DMS 273 (cell line): ENCODE measurements around the gene PODXL2.

Experiments used
- DNase-seq: peaks from one replicate; lab custom pipeline; 2025; ENCODE audit not compliant: unreplicated experiment; lab: John Stamatoyannopoulos, UW

Gene PODXL2

GRCh38 chr3:127719369-127719768, 90.4 kb downstream of the PODXL2 start:
- no peak for DNase-seq

GRCh38 chr3:127720161-127720823, 91.3 kb downstream of the PODXL2 start:
- DNase-seq: no peak

DNA sequence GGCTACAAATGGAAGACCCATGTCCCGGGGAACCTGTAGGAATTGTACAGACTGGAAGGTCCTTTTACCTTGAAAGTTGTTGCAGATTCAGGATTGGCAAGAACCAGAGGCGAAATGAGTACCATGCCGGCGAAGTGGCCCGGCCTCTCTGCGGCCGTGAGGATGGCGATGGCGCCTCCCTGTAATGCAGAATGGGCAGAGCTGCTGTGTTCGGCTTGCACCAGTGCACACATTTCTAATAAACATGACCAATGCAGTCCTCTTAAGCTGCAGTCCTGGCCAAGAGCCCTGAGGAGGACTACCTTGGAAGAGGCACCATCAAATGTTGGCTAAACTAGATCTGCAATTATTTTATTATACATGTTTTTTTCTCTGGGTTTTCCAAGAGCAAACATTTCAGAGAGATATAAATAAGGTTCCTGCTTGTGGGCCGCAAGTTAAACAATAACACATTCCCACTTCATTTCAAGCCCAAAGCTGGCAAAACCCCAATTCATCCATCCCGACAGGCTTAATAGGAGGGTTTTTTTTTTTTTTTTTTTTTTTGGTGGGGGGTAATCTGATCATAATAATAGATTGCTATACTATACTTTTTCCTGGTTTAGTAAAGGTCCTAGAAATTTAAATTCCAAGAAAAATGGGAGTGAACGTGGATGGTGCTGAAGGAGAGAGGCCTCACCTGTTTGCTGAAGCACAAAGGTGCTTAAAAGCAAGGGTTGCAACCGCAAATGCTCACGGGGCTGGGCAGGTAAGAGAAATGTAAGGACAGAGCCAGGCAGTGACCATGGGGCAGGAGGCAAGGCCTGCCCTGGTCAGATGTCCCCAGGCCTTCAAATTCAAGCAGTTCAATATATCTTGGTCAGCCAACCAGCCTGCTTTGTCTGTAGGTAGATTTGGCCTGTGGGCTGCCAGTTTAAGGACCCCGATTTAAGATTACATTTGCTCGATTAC, 92.3 kb downstream of the PODXL2 start:
- no peak for DNase-seq

DNA sequence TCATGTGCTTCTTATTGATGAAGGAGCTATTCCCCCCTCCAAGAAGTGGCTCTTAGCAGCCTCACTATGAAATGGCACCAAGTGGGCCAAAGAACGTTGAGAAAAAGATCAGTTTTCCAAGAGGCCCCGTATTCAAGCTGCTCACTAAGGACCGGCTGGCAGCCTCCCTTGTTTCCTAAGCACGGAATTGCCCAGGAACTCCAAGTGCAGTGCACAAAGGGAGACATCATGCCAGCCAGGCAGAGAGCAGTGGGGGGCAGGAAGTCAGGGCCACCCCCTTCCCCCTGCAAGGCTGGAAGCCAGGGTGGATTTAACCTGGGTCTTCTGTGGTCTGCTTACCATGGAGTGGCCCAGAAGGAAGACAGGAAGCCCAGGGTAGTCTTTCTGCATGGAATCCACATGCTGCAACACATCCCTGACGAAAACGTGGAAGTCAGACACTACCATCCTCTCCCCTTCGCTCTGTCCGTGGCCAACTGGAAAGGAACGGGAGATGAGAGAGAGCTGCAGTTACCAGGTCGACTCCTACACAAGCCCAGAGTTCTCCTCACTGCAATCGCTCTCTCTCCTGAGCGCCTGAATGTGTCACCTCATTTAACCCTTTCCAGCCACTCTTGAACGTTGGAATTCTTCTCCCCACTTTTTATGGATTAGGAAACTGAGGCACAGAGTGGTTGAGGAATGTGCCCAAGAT, 93.3 kb downstream of the PODXL2 start:
- DNase-seq: no peak
